Central memory CD4-positive, alpha-beta T cell (primary cell): ENCODE measurements around the gene RASA2.

Experiments used
- DNase-seq: peaks from one replicate; pipeline ENCODE4 v3.0.0; 2022

RASA2 gene

DNA sequence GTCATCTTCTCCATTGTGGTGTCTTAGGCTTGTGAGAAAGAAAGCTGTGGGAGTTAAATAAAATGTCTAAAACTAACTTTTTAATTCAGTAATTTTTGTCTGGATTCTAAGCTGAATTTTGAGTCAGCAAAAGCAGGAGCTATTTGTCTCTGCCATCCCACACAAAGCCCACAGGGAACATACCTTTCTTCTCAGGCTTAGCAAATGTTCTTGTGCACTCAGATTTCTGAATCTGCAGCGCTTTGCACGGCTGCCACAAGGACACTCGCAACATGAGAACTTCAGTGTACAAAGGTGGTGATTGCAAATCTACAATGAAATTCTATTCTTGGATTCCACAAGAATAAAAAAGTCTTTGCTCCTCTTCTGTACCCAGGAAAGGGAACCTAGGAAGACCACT is 163.0 kb downstream of the RASA2 start:
- no peak for DNase-seq

- no peak for DNase-seq
Observed at GRCh38 chr3:141650783-141651182, 164.0 kb downstream of the RASA2 start.

GRCh38 chr3:141651409-141651808 is 164.6 kb downstream of the RASA2 start:
- DNase-seq, result no peak

DNA sequence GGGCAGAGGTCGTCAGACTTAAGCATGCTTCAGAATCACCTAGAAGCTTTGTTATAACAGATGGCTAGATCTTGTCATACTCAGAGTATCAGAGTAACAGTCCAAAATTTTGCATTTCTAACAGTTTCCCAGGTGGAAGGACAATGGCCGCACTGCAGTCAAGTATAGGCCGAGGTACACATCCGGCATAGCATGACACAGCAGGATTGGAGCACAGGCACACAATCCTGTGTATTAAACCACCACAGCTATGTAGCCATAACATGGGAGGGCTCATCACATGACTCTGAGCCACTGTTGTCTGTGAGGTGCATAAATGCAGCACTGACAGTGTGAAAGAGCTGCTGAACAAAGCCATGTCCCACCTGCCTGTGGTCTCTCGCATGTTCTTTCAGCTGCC is 165.5 kb downstream of the RASA2 start:
- no peak for DNase-seq

- no peak for DNase-seq
Observed at GRCh38 chr3:141653847-141654246, 167.0 kb downstream of the RASA2 start.

- no peak for DNase-seq
Observed at GRCh38 chr3:141655801-141656200, 169.0 kb downstream of the RASA2 start.

GRCh38 chr3:141656771-141657170 is 169.9 kb downstream of the RASA2 start:
- no peak for DNase-seq

DNA sequence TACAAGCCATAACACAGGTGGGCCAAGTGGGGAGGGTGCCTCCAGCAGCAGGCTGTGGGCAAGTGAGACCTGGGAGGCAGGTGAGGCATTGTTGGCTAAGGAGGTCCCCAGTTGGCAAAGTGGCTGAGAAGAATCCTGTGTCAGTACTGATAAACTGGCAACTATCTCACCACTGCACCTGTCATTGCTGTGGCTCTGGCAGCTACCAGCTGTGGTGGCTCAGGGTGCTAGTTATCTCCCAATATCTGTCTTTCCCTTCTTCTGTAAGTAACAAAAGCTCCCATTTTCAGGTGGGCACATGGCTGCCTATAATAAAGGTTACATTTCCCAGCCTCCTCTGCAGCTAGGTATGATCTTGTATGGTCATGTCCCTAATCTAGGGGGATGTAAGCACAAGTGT is 170.7 kb downstream of the RASA2 start:
- no peak for DNase-seq

- DNase-seq, result no peak
Observed at GRCh38 chr3:141659821-141660613, 173.2 kb downstream of the RASA2 start.

GRCh38 chr3:141660614-141660947 is 173.8 kb downstream of the RASA2 start:
- DNase-seq, result no peak

DNA sequence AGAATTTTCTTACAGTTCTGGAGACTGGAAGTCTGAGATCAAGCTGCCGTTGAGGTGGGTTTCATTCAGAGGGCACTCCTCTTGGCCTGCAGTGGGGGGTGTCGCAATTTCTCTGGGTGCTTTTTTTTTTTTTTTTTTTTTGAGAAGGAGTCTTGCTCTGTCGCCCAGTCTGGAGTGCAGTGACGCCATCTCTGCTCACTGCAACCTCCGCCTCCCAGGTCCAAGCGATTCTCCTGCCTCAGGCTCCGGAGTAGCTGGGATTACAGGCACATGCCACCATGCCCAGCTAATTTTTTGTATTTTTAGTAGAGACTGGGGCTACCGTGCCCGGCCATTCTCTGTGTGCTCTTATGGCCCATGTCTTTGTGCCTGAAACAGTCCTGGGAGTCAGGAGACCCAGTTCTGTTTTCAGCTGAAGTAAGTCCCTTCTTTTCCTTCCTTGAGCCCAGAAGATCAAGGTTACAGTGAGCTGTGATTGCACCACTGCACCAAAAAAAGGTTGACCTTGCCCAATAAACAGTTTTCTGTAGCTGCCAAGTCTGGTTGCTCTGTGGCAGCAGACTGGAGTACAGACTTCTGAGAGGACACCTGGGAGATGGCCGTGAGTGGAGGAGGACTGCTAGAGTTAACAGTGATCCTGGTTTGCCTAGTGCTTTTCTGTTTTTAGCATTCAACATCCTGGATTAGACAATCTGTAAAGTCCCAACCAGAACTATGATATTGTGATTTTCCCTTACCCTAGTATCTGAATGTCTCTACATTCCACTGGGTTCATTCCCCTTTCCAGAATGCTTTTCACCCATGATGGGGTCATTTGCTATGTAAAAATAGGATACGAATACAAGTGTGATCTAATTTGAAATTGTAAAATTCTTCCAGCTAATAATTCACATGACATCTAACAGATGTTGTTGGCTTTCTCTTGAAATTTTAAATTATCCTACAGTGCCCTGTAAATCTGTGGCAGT is 174.7 kb downstream of the RASA2 start:
- DNase-seq, result no peak

- DNase-seq, result no peak
Observed at GRCh38 chr3:141663993-141664392, 177.2 kb downstream of the RASA2 start.
